Measurements from ENCODE around the gene PTPRE. TPM values are rescaled to one million over a fixed set of nuclear protein-coding genes. Genes with fewer than 3 reads are reported as not detected.
A peak's percentile ranks its signal among the peaks of the same experiment; 100 is the strongest.

Gene PTPRE
- total and polyA plus RNA-seq, 2 of the 4 experiments (the other 2 are of a cell fraction), result 0.34 to 0.54 TPM

- BruUV-seq (replicated peaks), result no TSS peak
- POLR2A ChIA-PET (ENCODE audit: unreplicated experiment), result no interaction called here
Observed at GRCh38 chr10:128125944-128126764, 219.3 kb downstream of the PTPRE start, which contains the start of gene MKI67. Gene MKI67, minus strand, starts transcription at chr10:128126423. Its CDS starts 756 bp downstream, at chr10:128125667.

More at GRCh38 chr10:128125944-128126764, 219.3 kb downstream of the PTPRE start, which contains the start of gene MKI67:
- Histone ChIP-seq H4K5ac (ENCODE audit: low read depth, low read length) (no peak within 1 kb of the TSS), H4K20me1 (ENCODE audit: insufficient read depth, low read length) (peaks cover 9% of the 10 kb centered on the region; the same call in 1 of the 2 replicates), H3K18ac (ENCODE audit: low read depth, low read length) (no peak within 1 kb of the TSS), H3K9me1 (ENCODE audit: insufficient read depth, low read length) (peaks cover 6% of the 10 kb centered on the region; the same call in 1 of the 2 replicates), H2BK5ac (ENCODE audit: low read depth, low read length, poor library complexity, severe bottlenecking) (peak within 1 kb of the TSS; percentile 55), H3K27me3 (ENCODE audit: control insufficient read depth, insufficient read depth, low read length) (no peaks in the 10 kb centered on the region), H4K8ac (ENCODE audit: low read depth in 2 of 2, low read length in 2 of 2) (peak within 1 kb of the TSS in 1 of 2 experiments; percentile 64; a peak in 3 of 4 replicates), H2BK120ac (ENCODE audit: low read depth, low read length) (no peak within 1 kb of the TSS), H2AK9ac (replicated peaks; ENCODE audit: low read depth, low read length, poor library complexity) (peak within 1 kb of the TSS; percentile 79), H4K91ac (ENCODE audit: insufficient read depth, low read depth, low read length) (0 out of 2 replicates have a peak within 1 kb of the TSS, but pooled peaks have one; percentile 1), H3K9me3 (ENCODE audit: control insufficient read depth, insufficient read depth, low read length) (no peaks in the 10 kb centered on the region), H2AFZ (replicated peaks; ENCODE audit: low read length, poor library complexity) (peak within 1 kb of the TSS; percentile 92), H3K36me3 (ENCODE audit: control insufficient read depth, insufficient read depth, low read length) (no peaks in the 10 kb centered on the region), H3K23ac (ENCODE audit: low read depth, low read length) (peak within 1 kb of the TSS; percentile 79), H3K4me2 (ENCODE audit: low read depth, low read length) (peak within 1 kb of the TSS; percentile 98), H2BK20ac (ENCODE audit: low read depth, low read length) (no peak within 1 kb of the TSS), H3K56ac (ENCODE audit: extremely low read depth, insufficient read depth, low read length) (no peak within 1 kb of the TSS; the same call in 1 of the 2 replicates), H3K4me3 (ENCODE audit: insufficient read depth, low read depth, low read length) (peak within 1 kb of the TSS; percentile 87), H3K4ac (ENCODE audit: low read depth, low read length) (peak within 1 kb of the TSS; percentile 29; the same call in 1 of the 2 replicates), H3K27ac (ENCODE audit: insufficient read depth, low read length) (peak within 1 kb of the TSS; percentile 26; the same call in 1 of the 2 replicates), H2BK15ac (ENCODE audit: low read depth, low read length) (no peak within 1 kb of the TSS), H2AK5ac (ENCODE audit: low read depth, low read length) (peak within 1 kb of the TSS; percentile 39; the same call in 1 of the 2 replicates), H3K4me1 (ENCODE audit: control insufficient read depth, insufficient read depth, low read length) (peaks cover 6% of the 10 kb centered on the region; the same call in 1 of the 2 replicates), H3K14ac (replicated peaks; ENCODE audit: low read depth, low read length) (no peak within 1 kb of the TSS; the same call in 1 of the 2 replicates), H3K9ac (ENCODE audit: low read depth, low read length) (peak within 1 kb of the TSS; percentile 77), H3K79me1 (ENCODE audit: low read depth in 1 of 2, low read length in 2 of 2) (peaks cover 6 to 7% of the 10 kb centered on the region in 2 experiments; a peak in 3 of 4 replicates)
- in situ Hi-C loops (cut with MboI; ENCODE audit: low sequenced_read_pairs), result no loop called here
- 1% methylated on average over 37 of the region's 95 CpGs; no CpG with 5 or more reads in 1 of the 2 experiments for WGBS, 2 experiments (ENCODE audit: extremely low coverage in 2 of 2, insufficient read length in 1 of 2)
- dilution Hi-C loops (cut with HindIII; ENCODE audit: low sequenced_read_pairs, unreplicated experiment), result no loop called here
- CTCF ChIA-PET, result no interaction called here
- DNase-seq, result peak; percentile 83
- TF ChIP-seq RAD21 (IDR thresholded peaks at IDR 0.05; ENCODE audit: low read length) (no peak), MAZ (IDR thresholded peaks at IDR 0.05; ENCODE audit: borderline replicate concordance, low read depth, low read length) (peak; percentile 64; the same call in 1 of the 2 replicates), SMC3 (IDR thresholded peaks at IDR 0.05; ENCODE audit: low read depth, low read length) (no peak), FOS (IDR thresholded peaks at IDR 0.05; ENCODE audit: low read depth, low read length) (peak; percentile 13; the same call in 1 of the 2 replicates), RCOR1 (IDR thresholded peaks at IDR 0.05; ENCODE audit: insufficient replicate concordance, low read length) (no peak), CHD1 (IDR thresholded peaks at IDR 0.05; ENCODE audit: low read depth, low read length) (0 out of 2 replicates have a peak, but pooled peaks have one; percentile 13), USF2 (IDR thresholded peaks at IDR 0.05; ENCODE audit: low read depth, low read length) (peak; percentile 15; the same call in 1 of the 2 replicates), ELK1 (IDR thresholded peaks at IDR 0.05; ENCODE audit: borderline replicate concordance, low read depth, low read length) (no peak), RFX5 (IDR thresholded peaks at IDR 0.05; ENCODE audit: low read depth, low read length) (no peak), MAFK (IDR thresholded peaks at IDR 0.05; ENCODE audit: low read depth, low read length) (no peak), MXI1 (IDR thresholded peaks at IDR 0.05; ENCODE audit: borderline replicate concordance, low read depth, low read length) (peak; percentile 91)
- peak; percentile 91 for ATAC-seq (ENCODE audit: low read depth)
- intact Hi-C loops (cut with micrococcal nuclease), result loop anchor here (2.0 kb wide), 1 partner anchor 21 kb away; no protein-coding TSS in a partner anchor
